DMS 273 (cell line): Measurements from ENCODE around the gene SDHC.
"Not testable (repeated sequence)": the region's sequence is repeated elsewhere in the genome, so short reads cannot be mapped to it uniquely, and the experiment has no call there.

Experiments
- DNase-seq: peaks from one replicate; lab custom pipeline; 2025; ENCODE audit not compliant: unreplicated experiment; lab: John Stamatoyannopoulos, UW

The SDHC gene

DNA sequence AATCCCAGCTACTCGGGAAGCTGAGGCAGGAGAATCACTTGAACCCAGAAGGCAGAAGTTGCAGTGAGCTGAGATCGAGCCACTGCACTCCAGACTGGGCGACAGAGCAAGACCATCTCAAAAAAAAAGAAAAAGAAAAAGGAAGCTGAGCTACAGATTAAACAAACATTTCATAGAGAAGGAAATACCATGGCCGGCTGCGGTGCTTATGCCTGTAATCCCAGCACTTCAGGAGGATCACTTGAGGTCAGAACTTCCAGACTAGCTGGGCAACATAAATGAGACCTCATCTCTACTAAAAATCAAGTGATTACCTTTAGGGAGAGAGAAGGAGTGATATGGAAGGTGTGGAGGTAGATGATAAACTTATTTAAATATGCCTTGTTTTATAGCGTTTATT, 67.5 kb downstream of the SDHC start:
- no peak for DNase-seq

DNA sequence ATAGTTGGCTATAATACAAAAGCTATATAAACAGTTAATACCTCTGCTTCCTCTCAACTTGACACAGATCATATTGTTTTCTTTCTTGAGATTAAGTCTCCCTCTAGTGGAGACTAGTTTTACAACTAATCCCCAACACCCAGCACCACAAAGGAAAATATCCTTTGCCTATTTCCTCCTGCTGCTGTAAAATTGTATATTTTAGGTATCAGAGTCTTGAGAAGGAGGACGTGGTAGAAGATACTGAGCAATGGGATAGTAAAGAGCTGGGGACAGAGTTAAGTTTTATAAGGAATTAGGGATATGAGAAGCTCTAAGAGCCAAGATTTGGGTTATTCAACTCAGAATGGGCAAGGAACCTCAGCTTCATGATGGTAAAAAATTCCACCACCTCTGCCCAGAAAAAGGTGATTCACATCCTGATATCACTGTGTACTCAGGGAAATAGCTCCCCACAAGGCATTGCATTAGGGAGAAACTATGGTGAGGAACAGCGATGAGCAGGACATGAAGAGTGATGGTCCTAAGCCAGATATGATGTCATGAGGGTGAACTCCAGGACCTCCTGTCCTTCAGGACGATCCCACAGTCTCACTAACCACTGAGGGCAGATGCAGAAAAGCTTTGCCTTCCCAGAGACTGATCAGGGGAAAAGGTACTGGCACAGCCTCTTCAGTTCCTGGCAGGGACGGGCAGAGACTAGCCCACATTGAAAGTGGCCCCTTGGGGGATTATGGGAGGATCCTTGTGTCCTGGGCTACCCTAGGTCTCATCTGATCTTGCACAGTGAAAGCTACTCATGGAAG, 68.2 kb downstream of the SDHC start:
- peak; percentile 79 for DNase-seq

DNA sequence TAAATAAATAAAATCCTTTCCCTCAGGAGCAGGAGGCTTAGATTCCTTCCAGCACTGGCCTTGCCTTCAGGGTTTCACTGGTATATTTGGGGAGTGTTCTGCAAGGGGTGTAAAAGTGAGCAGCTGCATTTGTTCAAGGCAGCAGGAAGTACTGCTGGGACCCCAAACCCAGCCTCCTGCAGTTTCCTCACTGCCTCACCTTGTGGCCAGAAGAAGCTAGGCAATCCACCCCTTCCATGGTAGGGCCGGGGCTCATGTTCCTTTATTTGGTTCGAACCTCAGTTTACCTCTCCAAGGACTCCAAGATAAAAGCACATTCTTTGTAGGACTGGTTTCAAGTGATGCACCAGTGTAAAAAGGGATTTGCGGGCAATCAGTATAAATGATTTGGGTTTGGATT, 74.5 kb downstream of the SDHC start:
- no peak for DNase-seq

DNA sequence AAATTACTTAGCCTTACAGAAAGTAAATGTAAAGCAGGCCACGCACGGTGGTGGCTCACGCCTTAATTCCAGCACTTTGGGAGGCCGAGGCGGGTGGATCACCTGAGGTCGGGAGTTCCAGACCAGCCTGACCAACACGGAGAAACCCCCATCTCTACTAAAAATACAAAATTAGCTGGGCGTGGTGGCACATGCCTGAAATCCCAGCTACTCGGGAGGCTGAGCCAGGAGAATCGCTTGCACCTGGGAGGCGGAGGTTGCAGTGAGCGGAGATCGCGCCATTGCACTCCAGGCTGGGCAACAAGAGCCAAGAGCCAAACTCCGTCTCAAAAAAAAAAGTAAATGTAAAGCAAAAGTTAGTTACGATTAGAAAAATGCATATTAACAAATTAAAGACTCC, 75.0 kb downstream of the SDHC start:
- not testable (repeated sequence) for DNase-seq

DNA sequence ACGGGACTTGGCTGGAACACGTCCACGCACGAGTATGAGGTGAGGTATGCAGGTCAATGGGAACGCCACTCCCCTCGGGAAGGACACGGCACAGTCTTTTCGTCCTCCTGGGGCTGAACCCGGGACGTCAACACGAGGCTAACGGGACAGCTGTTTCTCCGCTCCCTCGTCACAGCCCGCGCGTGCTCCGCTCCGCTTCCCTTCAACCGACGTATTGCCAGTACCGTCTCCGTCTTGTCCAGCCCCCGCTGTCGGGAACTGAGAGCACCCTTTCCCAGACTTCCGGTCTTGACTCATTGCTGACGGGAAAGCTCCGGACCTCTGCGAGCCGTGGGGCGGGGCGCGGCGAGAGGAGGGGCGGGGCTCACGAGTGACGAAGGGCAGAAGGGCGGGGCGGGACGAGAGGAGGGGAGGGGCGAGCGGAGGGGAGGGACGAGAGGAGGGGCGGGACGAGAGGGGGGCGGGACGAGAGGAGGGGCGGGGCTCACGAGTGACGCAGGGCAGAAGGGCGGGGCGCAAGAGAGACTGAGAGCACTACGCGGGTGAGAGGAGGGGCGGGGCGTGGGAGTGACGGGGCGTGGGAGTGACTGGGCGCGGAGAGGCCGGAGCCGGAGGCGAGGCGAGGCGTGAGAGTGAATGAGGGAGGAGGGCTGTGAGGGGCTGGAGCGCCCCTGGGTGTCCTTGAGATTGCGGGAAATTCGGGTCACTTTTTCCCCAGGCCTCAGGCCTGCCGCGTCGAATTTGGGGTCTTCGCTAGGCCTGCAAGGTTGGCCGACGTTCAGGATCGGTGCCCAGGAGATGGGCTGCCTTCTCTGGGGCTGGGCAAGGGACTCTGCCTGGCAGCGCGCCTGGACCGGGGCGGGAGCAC, 75.7 kb downstream of the SDHC start:
- peak; percentile 98 for DNase-seq

DNA sequence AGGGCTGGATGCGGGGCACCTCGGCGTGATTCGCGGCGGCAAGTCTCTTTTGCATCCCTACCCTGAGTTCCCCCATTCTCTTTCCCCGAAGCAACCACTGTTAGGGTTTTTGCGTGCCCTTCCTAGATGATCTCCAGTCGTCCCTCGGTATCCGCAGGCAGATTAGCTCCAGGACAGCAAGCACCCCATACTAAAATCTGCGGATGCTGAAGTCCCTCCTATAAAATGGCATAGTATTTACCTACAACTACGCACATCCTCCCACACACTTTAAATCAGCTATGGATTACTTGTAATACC, 76.3 kb downstream of the SDHC start:
- no peak for DNase-seq

DNA sequence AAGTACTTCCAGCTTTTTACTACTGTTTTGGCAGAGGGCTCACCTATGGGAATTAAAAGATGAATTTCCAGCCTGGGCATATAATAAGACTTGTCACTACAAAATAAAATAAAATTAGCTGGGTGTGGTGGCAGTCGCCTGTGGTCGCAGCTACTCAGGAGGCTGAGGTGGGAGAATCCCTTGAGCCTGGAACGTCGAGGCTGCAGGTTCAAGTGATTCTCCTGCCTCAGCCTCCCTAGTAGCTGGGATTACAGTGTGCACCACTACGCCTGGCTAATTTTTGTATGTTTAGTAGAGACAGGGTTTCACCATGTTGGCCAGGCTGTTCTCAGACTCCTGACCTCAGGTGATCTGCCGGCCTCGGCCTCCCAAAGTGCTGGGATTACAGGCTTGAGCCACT, 77.0 kb downstream of the SDHC start:
- DNase-seq: not testable (repeated sequence)

DNA sequence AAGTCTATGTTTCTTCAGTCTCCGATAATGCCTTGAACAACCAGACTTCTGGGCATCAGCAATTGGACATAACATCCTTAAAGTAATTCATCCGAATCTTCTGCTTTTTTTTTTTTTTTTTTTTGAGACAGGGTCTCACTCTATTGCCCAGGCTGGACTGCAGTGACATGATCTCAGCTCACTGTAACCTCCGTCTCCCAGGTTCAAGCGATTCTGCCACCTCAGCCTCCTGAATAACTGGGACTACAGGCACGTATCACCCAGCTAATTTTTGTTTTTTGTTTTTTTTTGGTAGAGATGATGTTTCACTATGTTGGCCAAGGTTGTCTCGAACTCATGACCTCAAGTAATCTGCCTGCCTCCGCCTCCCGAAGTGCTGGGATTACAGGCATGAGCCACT, 77.4 kb downstream of the SDHC start:
- DNase-seq: no peak

DNA sequence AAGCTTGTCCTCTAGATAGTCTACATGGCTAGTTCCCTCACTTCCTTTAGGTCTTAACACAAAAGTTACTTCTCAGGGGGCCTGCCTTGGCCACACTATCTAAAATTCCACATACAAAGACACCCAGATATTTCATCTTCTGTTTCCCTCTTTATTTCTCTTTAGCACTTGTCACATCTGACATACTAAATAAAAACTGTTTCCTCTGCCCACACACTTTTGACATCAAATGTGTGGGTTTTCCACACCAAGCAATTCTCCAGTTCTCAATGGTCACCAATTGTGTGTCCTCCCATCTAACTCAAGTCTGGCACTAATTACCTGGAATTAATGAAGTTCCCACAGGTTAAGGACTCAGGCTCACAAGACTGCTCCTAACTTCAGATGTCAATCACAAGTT, 79.0 kb downstream of the SDHC start:
- DNase-seq: no peak

DNA sequence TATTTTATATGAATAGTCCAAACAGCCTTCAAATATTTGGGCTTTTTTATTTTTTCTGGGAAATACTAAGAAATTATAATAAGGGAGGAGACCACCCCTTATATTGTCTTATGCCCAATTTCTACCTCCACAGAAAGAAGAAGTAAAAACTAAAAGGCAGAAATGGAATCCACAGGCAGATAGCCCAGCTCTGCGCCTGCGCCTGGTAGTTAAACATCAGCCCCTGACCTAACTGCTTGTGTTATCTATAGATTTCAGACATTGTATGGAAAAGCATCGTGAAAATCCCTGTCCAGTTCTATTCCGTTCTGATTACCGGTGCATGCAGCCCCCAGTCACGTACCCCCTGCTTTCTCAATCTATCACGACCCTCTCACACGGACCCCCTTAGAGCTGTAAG, 82.9 kb downstream of the SDHC start:
- not testable (repeated sequence) for DNase-seq

DNA sequence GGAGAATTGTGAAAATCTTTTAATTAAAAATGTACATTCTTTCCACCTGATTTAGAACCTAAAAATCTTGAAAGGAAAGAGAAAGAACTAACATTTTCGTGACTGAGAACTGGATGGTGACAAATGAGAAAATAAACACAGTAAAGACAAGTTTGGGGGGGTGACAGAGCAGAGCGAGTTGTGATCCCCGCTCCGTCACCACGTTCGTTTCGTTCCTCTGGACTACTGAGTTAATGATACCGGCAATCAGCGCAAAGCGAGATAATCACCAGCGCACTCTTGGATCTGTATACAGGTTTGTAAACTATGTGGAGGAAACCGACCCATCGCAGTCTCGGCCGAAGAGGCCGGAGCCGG, 84.7 kb downstream of the SDHC start:
- no peak for DNase-seq

DNA sequence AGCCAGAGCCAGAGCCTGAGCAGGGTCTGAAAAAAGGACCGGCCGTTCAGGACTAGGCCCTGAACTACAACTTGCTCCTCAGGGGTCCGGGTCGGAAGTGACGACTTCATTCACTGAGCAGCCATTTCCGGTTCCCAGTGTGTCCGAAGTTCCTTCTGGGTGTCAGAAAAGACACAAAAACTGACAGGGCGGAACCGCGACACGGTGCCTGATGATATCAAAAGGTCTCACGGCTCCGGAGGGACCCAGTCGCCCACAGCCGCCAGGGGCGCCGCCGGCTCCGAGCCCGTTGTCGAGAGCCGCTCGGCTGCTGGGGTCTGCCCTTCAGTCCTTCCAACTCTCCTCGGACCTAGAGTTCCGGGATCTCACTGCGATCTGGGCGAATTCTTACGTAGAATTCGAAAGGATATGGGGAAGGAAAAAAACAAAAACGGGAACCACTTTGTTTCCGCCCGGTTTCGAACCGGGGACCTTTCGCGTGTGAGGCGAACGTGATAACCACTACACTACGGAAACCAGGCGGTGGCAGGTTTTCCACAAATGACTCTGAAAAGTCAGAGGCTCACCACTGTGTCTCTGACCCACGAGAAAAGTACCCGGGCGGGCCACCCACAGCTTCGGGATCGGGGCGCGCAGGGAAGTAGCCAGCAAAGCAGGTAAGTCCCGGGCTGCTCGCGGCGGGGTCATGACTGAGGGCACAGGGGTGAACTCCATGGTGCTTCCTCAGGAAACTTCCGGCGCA, 85.2 kb downstream of the SDHC start:
- peak; percentile 98 for DNase-seq

DNA sequence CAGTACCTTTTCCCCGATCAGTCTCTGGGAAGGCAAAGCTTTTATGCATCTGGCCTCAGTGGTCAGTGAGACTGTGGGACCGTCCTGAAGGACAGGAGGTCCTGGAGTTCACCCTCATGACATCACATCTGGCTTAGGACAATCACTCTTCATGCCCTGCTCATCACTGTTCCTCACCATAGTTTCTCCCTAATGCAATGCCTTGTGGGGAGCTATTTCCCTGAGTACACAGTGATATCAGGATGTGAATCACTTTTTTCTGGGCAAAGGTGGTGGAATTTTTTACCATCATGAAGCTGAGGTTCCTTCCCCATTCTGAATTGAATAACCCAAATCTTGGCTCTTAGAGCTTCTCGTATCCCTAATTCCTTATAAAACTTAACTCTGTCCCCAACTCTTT, 88.3 kb downstream of the SDHC start:
- DNase-seq: no peak

DNA sequence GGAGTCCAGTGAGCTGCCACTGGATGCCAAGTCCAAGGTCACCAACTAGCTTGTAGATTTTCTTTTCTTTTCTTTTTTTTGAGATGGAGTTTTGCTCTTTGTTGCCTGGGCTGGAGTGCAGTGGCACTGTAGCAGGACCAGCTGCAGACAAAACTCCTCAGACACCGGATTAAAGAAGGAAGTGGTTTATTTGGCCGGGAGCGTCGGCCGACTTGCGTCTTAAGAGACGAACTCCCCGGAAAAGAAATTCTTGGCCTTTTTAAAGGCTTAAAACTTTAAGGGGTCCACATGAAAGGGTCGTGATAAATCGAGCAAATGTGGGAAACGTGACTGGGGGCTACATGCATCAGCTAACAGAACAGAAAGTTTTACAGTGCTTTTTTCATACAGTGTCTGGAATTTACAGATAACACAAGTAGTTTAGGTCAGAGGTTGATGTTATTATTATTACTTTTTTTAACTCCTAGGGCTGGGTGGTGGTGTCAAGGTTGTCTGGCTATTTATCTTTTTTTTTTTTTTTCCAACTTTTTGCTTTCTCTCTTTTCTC, 89.9 kb downstream of the SDHC start:
- no peak for DNase-seq

DNA sequence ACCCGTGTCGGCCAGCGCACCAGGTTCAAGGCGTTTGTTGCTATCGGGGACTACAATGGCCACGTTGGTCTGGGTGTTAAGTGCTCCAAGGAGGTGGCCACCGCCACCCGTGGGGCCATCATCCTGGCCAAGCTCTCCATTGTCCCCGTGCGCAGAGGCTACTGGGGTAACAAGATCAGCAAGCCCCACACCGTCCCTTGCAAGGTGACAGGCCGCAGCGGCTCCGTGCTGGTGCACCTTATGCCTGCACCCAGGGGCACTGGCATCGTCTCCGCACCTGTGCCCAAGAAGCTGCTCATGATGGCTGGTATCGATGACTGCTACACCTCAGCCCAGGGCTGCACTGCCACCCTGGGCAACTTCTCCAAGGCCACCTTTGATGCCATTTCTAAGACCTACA, 92.4 kb downstream of the SDHC start:
- not testable (repeated sequence) for DNase-seq

DNA sequence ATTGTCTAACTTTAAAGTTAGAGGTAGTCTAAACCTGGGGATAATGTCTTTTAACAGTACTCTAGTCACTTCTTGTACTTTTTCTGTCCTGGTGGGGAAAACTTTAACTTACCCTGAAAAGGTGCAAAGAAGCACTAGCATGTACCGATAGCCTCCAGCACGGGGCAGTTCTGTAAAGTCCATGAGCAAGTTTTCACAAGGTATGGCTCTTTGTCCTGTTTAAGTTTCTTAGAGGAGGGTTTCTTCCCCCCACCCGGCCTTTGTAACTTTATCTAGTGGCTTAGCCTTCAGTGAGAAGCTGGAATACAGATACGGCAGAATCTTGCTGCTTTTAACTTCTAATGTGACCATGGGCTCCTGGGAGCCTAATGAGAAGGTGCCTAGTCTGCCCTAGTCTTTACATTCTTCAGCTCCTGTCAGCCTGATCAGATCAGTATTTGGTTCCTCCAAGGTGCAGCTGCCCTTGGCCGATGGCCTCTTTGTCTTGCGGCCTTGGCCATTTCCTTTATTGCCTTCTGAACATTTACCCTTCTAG, 93.3 kb downstream of the SDHC start:
- DNase-seq: no peak

DNA sequence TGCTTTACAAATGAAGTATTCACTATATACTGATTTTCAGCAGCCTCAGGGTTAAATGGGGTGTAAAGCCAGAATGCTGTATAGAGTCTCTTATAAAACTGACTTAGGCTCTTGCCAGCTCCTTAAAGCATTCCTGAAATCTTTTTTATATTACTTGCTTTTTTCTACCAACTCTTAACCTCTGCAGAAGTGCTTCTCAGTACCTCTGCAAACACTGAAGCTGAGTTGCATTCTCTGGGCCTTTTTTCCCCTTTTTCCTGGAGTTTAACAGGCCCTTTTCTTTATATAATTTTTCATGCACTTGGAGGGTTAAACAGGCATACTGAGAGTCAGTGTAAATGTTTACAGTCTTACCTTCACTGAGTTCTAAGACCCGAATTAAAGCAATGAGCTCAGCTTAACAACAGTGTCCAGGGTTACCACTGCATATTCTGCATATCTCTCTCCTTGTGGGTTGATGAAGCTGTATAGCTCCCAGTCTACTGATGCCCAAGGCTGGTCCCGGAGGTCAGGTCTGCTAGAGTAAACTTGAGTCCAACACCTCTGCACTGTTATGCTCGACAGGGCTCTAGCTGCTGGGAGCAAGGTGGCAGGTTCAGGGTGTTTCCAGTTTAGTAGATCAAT, 94.4 kb downstream of the SDHC start:
- no peak for DNase-seq

DNA sequence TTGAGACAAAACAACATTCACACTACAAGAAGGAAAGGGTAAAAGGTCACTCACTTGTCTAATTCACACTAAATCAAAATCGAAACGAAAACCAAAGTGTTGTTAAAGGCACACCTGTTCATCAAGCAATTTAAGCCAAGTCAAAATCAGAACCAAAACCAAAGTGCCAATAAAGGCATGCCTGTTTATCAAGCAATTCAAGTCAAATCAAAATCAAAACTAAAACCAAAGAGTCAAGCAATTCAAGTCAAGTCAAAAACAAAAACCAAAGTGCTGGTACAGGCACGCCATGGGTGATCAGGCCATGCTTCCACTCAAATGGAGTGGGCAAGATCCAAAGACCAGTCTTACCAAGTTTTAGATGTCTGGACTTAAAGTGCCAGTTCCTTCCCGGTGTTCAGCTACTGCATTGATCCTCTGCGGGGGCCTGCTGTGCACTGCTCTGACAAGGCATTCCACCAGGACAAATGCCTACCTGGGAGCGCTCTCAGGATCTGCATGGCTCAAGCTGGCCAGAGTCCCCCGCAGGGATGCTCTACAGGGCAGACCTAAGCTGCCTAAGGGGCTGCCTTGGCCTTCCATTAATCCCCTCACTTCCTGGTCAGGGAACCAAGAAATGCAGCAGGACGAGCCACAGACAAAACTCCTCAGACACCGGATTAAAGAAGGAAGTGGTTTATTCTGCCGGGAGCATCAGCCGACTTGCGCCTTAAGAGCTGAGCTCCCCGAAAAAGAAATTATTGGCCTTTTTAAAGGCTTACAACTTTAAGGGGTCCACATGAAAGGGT, 95.9 kb downstream of the SDHC start:
- not testable (repeated sequence) for DNase-seq

DNA sequence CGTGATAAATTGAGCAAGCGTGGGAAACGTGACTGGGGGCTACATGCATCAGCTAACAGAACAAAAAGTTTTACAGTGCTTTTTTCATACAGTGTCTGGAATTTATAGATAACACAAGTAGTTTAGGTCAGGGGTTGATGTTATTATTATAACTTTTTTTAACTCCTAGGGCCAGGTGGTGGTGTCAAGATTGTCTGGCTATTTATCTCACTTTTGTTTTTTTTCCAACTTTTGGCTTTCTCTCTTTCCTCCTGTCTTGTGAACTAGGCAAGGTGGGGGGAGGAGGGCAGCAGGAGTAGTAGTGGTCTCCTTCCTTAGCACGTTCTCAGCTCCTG, 96.4 kb downstream of the SDHC start:
- not testable (repeated sequence) for DNase-seq
